Activated CD4-positive, CD25-positive, alpha-beta regulatory T cell treated with anti-CD3 and anti-CD28 coated beads, Interleukin-2, amount 50 U/mL, for 72 hours (primary cell): ENCODE measurements around the gene PLAGL1.
"Not testable (repeated sequence)": the region's sequence is repeated elsewhere in the genome, so short reads cannot be mapped to it uniquely, and the experiment has no call there.

ENCODE experiments used
- DNase-seq: peaks from one replicate; pipeline ENCODE4 v3.0.0; 2021

Gene PLAGL1

DNA sequence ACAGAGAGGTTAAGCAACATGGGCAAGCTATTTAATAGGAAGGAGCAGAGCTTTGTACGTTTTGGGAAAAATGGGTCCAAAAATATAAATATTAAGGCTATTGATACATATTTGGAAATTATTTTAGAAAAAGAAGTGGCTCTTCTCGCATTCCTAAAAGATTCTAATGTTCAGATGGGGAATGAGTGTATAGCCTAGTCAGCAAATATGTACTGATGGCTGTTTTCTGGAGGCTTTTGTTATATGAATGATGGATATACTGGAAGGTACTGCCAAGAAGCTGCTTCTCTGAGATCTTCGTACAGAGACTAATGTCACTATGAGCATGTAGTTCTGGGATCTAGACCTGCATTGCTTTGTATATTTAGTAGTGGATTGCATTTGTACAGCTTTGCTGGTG lies 71.7 kb downstream of the PLAGL1 start:
- no peak for DNase-seq

DNA sequence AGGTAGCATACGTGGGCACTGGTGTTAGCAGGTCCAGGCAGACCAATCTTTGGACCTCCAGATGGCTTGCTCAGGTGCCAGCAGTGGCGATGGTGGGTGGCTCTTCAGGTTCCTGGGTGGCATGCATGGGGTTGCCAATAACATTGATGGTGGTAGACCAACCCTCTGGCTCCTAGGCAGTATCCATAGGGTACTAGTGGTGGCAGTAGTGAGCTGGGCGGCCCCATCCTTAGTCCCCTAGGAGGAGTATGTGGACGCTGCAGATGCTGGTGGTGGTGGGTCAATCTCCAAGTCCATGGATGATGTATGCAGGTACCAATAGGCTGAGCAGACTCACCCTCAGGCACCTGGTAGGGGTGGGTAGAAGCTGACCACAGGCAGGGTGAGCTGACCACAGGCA lies 73.2 kb downstream of the PLAGL1 start:
- no peak for DNase-seq

- no peak for DNase-seq
These were observed 73.7 kb downstream of the PLAGL1 start for GRCh38 chr6:143934331-143934730.

GRCh38 chr6:143929975-143930374 lies 78.1 kb downstream of the PLAGL1 start:
- no peak for DNase-seq

DNA sequence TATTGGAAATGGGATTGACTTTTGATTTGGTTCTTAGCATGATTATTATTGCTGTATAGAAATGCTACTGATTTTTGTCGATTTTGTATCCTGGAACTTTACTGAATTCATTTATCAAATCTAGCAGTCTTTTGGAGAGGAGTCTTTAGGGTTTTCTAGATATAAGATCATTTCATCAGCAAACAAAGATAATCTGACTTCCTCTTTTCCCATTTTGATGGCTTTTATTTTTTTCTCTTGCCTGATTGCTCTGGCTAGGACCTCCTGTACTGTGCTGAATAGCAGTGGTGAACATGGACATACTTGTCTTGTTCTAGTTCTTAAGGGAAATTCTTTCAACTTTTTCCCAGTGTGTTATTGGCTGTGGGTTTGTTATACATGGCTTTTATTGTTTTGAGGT lies 79.2 kb downstream of the PLAGL1 start:
- DNase-seq, result no peak

GRCh38 chr6:143917026-143917425 lies 91.0 kb downstream of the PLAGL1 start:
- DNase-seq, result not testable (repeated sequence)

- no peak for DNase-seq
These were observed 95.4 kb downstream of the PLAGL1 start for GRCh38 chr6:143912671-143913070.

DNA sequence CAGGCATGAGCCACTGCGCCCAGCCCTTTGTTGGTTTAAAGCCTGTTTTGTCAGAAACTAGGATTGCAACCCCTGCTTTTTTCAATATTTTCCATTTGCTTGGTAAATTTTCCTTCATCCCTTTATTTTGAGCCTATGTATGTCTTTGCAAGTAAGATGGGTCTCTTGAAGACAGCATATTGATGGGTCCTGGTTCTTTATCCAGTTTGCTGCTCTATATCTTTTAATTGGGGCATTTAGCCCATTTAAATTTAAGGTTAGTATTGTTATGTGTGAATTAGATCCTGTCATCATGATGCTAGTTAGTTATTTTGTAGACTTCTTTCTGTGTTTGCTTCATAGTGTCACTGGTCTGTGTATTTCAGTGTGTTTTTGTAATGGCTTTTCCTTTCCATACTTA lies 97.0 kb downstream of the PLAGL1 start:
- no peak for DNase-seq

- DNase-seq, result no peak
These were observed 105.2 kb downstream of the PLAGL1 start for GRCh38 chr6:143902827-143903226.

- DNase-seq, result no peak
These were observed 105.9 kb downstream of the PLAGL1 start for GRCh38 chr6:143901885-143902750.

DNA sequence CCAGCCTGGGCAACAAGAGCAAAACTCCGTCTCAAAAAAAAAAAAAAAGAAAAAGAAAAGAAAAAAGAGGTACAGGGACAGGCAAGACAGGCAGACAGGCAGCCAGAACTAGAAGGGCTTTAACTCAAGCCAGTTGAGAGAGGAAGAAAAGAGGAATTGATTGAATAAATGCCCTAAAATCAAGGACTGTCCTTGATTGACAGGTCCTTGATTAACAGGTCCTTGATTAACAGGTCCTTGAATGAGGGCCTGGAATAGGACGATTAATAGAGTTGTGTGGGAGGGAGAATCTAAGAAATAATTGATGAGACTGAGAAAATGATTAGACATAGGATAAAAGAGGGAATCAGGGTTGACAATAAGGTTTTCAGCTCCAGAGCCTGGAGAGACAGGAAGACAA lies 107.7 kb downstream of the PLAGL1 start:
- DNase-seq, result no peak

GRCh38 chr6:143896126-143896860 lies 111.8 kb downstream of the PLAGL1 start:
- DNase-seq, result no peak

- no peak for DNase-seq
These were observed 113.4 kb downstream of the PLAGL1 start for GRCh38 chr6:143894655-143895054.
